Heart right ventricle (tissue), 16 donors: ENCODE data around the gene RXRB. TPM values are rescaled to one million over a fixed set of nuclear protein-coding genes. Genes with fewer than 3 reads are reported as not detected.
"Not testable (repeated sequence)": the region's sequence is repeated elsewhere in the genome, so short reads cannot be mapped to it uniquely, and the experiment has no call there.

ENCODE experiments used
- ATAC-seq, 8 donors: fragments of 200-7000 bp; cut with Tn5 transposase; one replicate each; pipeline ENCODE4 v1.9.1; 2020; ENCODE audit warnings: mild to moderate bottlenecking in 8 of 8, moderate library complexity in 8 of 8, moderate number of reproducible peaks in 1 of 8
- DNase-seq, 2 donors: peaks; one replicate each; pipeline ENCODE4 v3.0.0-alpha.2; 2020
- H3K27ac ChIP-seq, 10 donors: fragments of 200-600 bp; sonication (generic) in 2 of 10; one replicate each; pipeline versions ENCODE4 v1.5.0 to v1.8.0; 2020 to 2022; ENCODE audit warnings: mild to moderate bottlenecking in 3 of 10
- H3K27me3 ChIP-seq, 7 donors: fragments of 200-600 bp; one replicate each; pipeline ENCODE4 v1.8.0; 2021 to 2022; ENCODE audit warnings: mild to moderate bottlenecking in 2 of 7
- H3K36me3 ChIP-seq, 9 donors: fragments of 200-600 bp; sonication (generic) in 1 of 9; one replicate each; pipeline versions ENCODE4 v1.5.0 to v1.8.0; 2020 to 2022; ENCODE audit warnings: mild to moderate bottlenecking in 2 of 9
- H3K4me1 ChIP-seq, 9 donors: fragments of 200-600 bp; sonication (generic) in 1 of 9; one replicate each; pipeline versions ENCODE4 v1.5.0 to v1.8.0; 2020 to 2022; ENCODE audit warnings: mild to moderate bottlenecking in 4 of 9
- H3K4me3 ChIP-seq, 10 donors: fragments of 200-600 bp; sonication (generic) in 2 of 10; one replicate each; pipeline versions ENCODE4 v1.5.0 to v1.8.0; 2020 to 2022; ENCODE audit warnings: mild to moderate bottlenecking in 7 of 10, moderate library complexity in 2 of 10
- H3K9me3 ChIP-seq, 11 donors: fragments of 200-600 bp in 10 of 11; sonication (generic) in 2 of 11; one replicate each; pipeline versions ENCODE4 v1.5.0 to v1.8.0; 2013 to 2022; ENCODE audit warnings: mild to moderate bottlenecking in 2 of 11, control low read depth in 1 of 11, moderate library complexity in 1 of 11
- CTCF ChIP-seq, 9 donors: fragments of 200-600 bp; sonication (generic) in 2 of 9; IDR thresholded peaks; one replicate each; pipeline versions ENCODE4 v1.5.0 to v1.8.0; 2021 to 2022; ENCODE audit warnings: antibody characterized with exemption in 9 of 9, mild to moderate bottlenecking in 5 of 9, moderate library complexity in 1 of 9
- WGBS, 2 donors: extraction: QIAGEN DNeasy Blood & Tissue Kit; methylation state at CpG; one replicate each; pipeline ENCODE4 v1.1.7; 2013; ENCODE audit warnings: inconsistent platforms in 1 of 2; 5-methylcytosine and 5-hydroxymethylcytosine counted together
- intact Hi-C, 10 donors: fragments of 100-400 bp; cut with DNase I; formaldehyde crosslinking; loops; one replicate each; pipeline versions ENCODE4 v1.11.1 to v1.14.2; 2022
- polyA plus RNA-seq, 2 donors: library from polyadenylated mRNA; stranded (reverse); fragments of 200-250 nt; gene quantifications; one replicate each; pipeline ENCODE4 v1.2.3, GENCODE V29; 2013
- total RNA-seq, 10 donors: library from RNA; stranded (reverse); fragmentation: NEBNext Ultra II Directional in 3 of 10; extraction: Animal tissue kit (Norgen Biotek cat#: 25700) in 3 of 10; gene quantifications; one replicate each; pipeline versions ENCODE4 v1.2.1 to v1.2.4, GENCODE V29; 2021 to 2023
- donor health status: Arrhythmogenic right ventricular cardiomyopathy.
- donor health status: ischemic (EF 13 %, LVEDD 7.1; RV severe dilation, severe dysfunction).
- donor health status: healthy with polysubstance abuse.
- donor health status: DM: no; HTN: yes; CAD: no.
- donor health status: DM: no; HTN: no; CAD: no.
- donor health status: ischemic (EF 25% LVEDD 6.9; RV normal size, moderate dysfunction).
- donor health status: ischemic (EF 25% LVEDD 5.7; RV mildly dilated, moderate dysfunction).
- donor health status: healthy.
- donor health status: DM: yes; HTN: yes; CAD: no.
- donor health status: Ischemic cardiomyopathy.
- donor health status: ischemic (EF 35%, LVEDD 5.7; RV mildly dilated, moderate dysfunction).
- donor health status: nonischemic (EF 11% LVEDD 7.7; RV severe dilation, severe dysfunction).
- donor health status: DM: yes; HTN: yes; CAD: no.
- donor health status: PGD.
- donor health status: ischemic (EF 29% LVEDD 5.4; RV normal size, mild dysfunction).
- donor health status: nonischemic (EF 23%, LVEDD 6.1; RV moderate dilation, normal function).

Gene RXRB
- total and polyA plus RNA-seq, 12 donors = 22.2 to 40.7 (median 33.2) TPM

DNA sequence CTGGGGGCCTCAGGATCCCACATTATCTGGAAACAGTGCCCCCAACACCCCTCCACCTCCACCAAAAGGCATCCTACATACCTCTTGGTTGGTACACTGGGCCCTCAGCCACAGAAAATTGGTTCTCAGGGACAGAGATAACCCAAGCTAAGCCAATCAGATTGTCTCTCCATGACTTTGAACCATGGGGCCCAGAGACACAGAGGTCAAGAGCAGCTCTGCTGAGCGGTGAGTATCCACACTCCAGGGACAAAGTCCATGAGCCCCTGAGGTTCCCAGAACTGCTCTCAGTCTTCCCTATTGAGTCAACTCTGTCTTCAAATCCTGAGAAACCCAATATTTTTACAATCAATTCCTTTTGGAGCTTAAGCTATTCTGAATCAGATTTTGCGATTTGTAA is 43.5 kb downstream of the RXRB start:
- Histone ChIP-seq H3K9me3 (peaks cover 0 to 13% (median 9%) of the 10 kb centered on the region in 11 donors), H3K4me3 (no peak overlapping the region), H3K27me3 (peaks cover 0 to 5% (median 0%) of the 10 kb centered on the region in 7 donors), H3K4me1 (peaks cover 0 to 15% (median 4%) of the 10 kb centered on the region in 9 donors), H3K27ac (peak overlapping the region in 1 of 10 donors; percentile 3), H3K36me3 (no peaks in the 10 kb centered on the region)
- ATAC-seq (no peak), DNase-seq (no peak)
- intact Hi-C loops = no loop called here
- no peak for TF ChIP-seq CTCF (IDR thresholded peaks at IDR 0.05)
- 82 to 90% methylated on average over 2 of the region's 2 CpGs for WGBS, 2 donors

GRCh38 chr6:33156561-33156960 is 43.9 kb downstream of the RXRB start:
- no peaks in the 10 kb centered on the region for H3K36me3 ChIP-seq
- 79 to 95% methylated on average over 6 of the region's 6 CpGs for WGBS, 2 donors
- TF ChIP-seq CTCF (IDR thresholded peaks at IDR 0.05) = no peak
- H3K27me3 ChIP-seq = peaks cover 0 to 5% (median 0%) of the 10 kb centered on the region in 7 donors
- H3K4me3 ChIP-seq = no peak overlapping the region
- ATAC-seq (no peak), DNase-seq (no peak)
- H3K27ac ChIP-seq = peak overlapping the region in 1 of 10 donors; percentile 3
- peaks cover 0 to 12% (median 0%) of the 10 kb centered on the region in 9 donors for H3K4me1 ChIP-seq
- intact Hi-C loops = no loop called here
- peaks cover 0 to 17% (median 13%) of the 10 kb centered on the region in 11 donors for H3K9me3 ChIP-seq

- Histone ChIP-seq H3K36me3 (no peaks in the 10 kb centered on the region), H3K4me1 (no peaks in the 10 kb centered on the region), H3K27me3 (peaks cover 0 to 15% (median 12%) of the 10 kb centered on the region in 7 donors), H3K9me3 (peaks cover 0 to 25% (median 14%) of the 10 kb centered on the region in 11 donors), H3K4me3 (no peak overlapping the region), H3K27ac (no peak overlapping the region)
- whole genome bisulfite sequencing, 2 donors = 74% methylated on average over 4 of the region's 4 CpGs
- intact Hi-C loops = loop anchor here in 1 of 10 donors (5.0 kb wide), 1 partner anchor 37 kb away; no protein-coding TSS in a partner anchor
- no peak for TF ChIP-seq CTCF (IDR thresholded peaks at IDR 0.05)
- no peak for ATAC-seq
- no peak for DNase-seq
Measured at GRCh38 chr6:33154349-33154748, 46.1 kb downstream of the RXRB start.

GRCh38 chr6:33151050-33151449 is 49.4 kb downstream of the RXRB start:
- Histone ChIP-seq H3K4me1 (no peaks in the 10 kb centered on the region), H3K27me3 (peaks cover 0 to 22% (median 12%) of the 10 kb centered on the region in 7 donors), H3K4me3 (no peak overlapping the region), H3K36me3 (no peaks in the 10 kb centered on the region), H3K27ac (no peak overlapping the region), H3K9me3 (peaks cover 0 to 25% (median 14%) of the 10 kb centered on the region in 11 donors)
- DNase-seq (no peak), ATAC-seq (no peak)
- intact Hi-C loops = loop anchor here in 1 of 10 donors (5.0 kb wide), 1 partner anchor 34 kb away; no protein-coding TSS in a partner anchor
- 82 to 88% methylated on average over 1 of the region's 1 CpG for WGBS, 2 donors
- no peak for TF ChIP-seq CTCF (IDR thresholded peaks at IDR 0.05)

DNA sequence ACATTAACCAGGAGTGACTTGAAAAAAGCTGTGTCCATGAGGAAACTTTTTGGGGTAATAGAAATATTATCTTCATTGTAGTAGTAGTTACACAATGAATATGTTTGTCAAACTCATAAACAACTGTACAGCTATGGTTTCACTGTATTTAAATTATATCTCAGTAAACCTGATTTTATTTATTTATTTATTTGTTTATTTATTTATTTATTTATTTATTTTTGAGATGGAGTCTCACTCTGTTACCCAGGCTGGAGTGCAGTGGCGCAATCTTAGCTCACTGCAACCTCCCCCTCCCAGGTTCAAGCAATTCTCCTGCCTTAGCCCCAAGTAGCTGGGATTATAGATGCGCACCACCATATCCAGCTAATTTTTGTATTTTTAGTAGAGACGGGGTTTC is 49.9 kb downstream of the RXRB start:
- not testable (repeated sequence) for H3K4me1 ChIP-seq, H3K4me3 ChIP-seq, H3K36me3 ChIP-seq, H3K27ac ChIP-seq, DNase-seq, ATAC-seq
- Histone ChIP-seq H3K27me3 (peaks cover 0 to 22% (median 12%) of the 10 kb centered on the region in 7 donors), H3K9me3 (peaks cover 0 to 25% (median 14%) of the 10 kb centered on the region in 11 donors)
- WGBS, 2 donors = 84 to 91% methylated on average over 3 of the region's 3 CpGs
- intact Hi-C loops = loop anchor here in 1 of 10 donors (5.0 kb wide), 1 partner anchor 33 kb away; no protein-coding TSS in a partner anchor
